ENCODE results near the gene ISM1.
"Not testable (repeated sequence)": the region's sequence is repeated elsewhere in the genome, so short reads cannot be mapped to it uniquely, and the experiment has no call there.

ISM1 gene

GRCh38 chr20:13221673-13222318, 722 bp downstream of the ISM1 start:
- peak; percentile 88 for DNase-seq (ENCODE audit: low spot score)

GRCh38 chr20:13222319-13222716, 1.2 kb downstream of the ISM1 start:
- DNase-seq (ENCODE audit: low spot score) = no peak

- DNase-seq (ENCODE audit: low spot score) = no peak
These were observed 2.9 kb downstream of the ISM1 start for GRCh38 chr20:13223736-13224520.

GRCh38 chr20:13226367-13226766, 5.3 kb downstream of the ISM1 start:
- DNase-seq (ENCODE audit: low spot score) = no peak

GRCh38 chr20:13228771-13229170, 7.7 kb downstream of the ISM1 start:
- no peak for DNase-seq (ENCODE audit: low spot score)

- DNase-seq (ENCODE audit: low spot score) = no peak
These were observed 8.5 kb downstream of the ISM1 start for GRCh38 chr20:13229538-13229937.

GRCh38 chr20:13231031-13231752, 10.1 kb downstream of the ISM1 start:
- DNase-seq (ENCODE audit: low spot score) = peak; percentile 30

- no peak for DNase-seq (ENCODE audit: low spot score)
These were observed 11.9 kb downstream of the ISM1 start for GRCh38 chr20:13232999-13233398.

- DNase-seq (ENCODE audit: low spot score) = no peak
These were observed 13.9 kb downstream of the ISM1 start for GRCh38 chr20:13234961-13235360.

GRCh38 chr20:13236360-13236759, 15.3 kb downstream of the ISM1 start:
- not testable (repeated sequence) for DNase-seq (ENCODE audit: low spot score)

GRCh38 chr20:13236990-13237720, 16.1 kb downstream of the ISM1 start:
- DNase-seq (ENCODE audit: low spot score) = no peak

GRCh38 chr20:13238001-13238653, 17.1 kb downstream of the ISM1 start:
- DNase-seq (ENCODE audit: low spot score) = no peak

GRCh38 chr20:13243826-13244376, 22.8 kb downstream of the ISM1 start:
- peak; percentile 69 for DNase-seq (ENCODE audit: low spot score)

- DNase-seq (ENCODE audit: low spot score) = no peak
These were observed 24.2 kb downstream of the ISM1 start for GRCh38 chr20:13245250-13245723.

- DNase-seq (ENCODE audit: low spot score) = no peak
These were observed 28.2 kb downstream of the ISM1 start for GRCh38 chr20:13249118-13249797.

GRCh38 chr20:13249798-13250170, 28.7 kb downstream of the ISM1 start:
- DNase-seq (ENCODE audit: low spot score) = no peak

- no peak for DNase-seq (ENCODE audit: low spot score)
These were observed 29.2 kb downstream of the ISM1 start for GRCh38 chr20:13250251-13250650.

GRCh38 chr20:13251106-13251903, 30.2 kb downstream of the ISM1 start:
- DNase-seq (ENCODE audit: low spot score) = no peak

GRCh38 chr20:13251904-13252297, 30.8 kb downstream of the ISM1 start:
- DNase-seq (ENCODE audit: low spot score) = no peak

GRCh38 chr20:13255356-13255755, 34.3 kb downstream of the ISM1 start:
- no peak for DNase-seq (ENCODE audit: low spot score)
